ENCODE data around the gene ARHGAP25.

ARHGAP25 gene

GRCh38 chr2:68766376-68766845 lies 31.8 kb downstream of the ARHGAP25 start:
- peak in 1 of 2 donors; percentile 43 for DNase-seq (ENCODE audit: low read depth in 2 of 2)

DNA sequence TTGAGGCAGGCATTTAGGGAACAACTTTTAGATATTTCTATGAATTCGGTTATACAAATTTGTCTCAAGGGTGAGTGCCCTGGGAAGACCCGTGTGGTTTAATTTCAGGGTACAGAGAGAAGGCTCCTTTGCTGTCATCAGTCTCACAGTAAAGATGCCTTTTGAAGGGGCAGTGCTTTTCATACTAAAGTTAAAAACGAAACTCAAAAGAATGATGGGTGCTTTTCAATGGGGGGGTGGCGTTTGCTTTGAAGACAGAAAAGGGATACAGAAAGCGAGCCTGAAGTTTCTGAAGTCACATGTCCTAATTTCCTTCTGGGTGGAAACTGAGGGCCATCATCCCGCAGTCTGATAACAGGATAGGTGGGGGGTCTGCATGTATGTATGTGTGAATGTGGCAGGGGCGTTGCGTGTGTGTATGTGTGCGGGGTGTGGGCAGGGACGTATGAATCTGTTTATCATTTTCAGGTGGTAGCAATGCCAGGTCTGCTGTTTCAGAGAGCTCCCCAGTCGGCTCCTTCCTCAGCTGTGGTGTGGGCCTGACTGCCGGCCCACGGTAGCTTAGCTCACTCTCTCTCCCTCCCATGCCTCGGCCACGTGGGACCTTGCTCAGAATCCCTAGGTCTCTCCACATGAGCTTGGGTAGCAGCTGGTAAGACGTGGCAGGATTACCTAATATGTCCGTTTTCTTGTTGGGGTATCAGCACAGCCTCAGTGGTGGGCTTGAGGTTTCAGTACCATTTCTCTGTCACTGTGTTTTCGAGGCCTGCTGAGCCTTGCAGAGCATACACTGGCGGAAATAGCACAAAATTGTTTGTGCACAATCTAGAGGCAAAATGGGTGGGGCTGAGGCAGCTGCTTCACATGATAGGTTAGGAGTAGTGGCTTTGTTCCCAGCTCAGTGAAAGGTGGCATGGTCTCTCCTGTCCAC lies 32.7 kb downstream of the ARHGAP25 start:
- DNase-seq (ENCODE audit: low read depth in 2 of 2), result peak in 1 of 2 donors; percentile 15

GRCh38 chr2:68767996-68768395 lies 33.4 kb downstream of the ARHGAP25 start:
- no peak for DNase-seq (ENCODE audit: low read depth in 2 of 2)

DNA sequence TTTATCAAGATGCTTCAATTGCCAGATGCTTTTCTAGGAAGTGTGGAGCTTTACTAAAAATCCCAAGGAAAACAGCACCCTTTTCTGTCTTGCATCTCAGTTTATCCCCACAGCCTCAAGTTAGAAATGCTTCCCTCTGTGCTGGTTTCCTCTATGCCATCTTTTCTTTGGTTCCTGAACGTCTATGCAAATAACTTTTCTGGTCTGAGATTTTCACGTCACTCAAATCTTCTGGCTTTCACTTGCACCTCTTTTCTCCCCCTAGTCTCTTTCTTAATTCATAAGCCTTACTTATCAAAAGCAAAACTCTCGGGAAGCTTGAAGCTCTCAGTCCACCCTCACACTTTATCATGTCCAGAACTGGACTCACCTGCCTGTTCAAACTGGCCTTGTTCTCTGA lies 33.9 kb downstream of the ARHGAP25 start:
- DNase-seq (ENCODE audit: low read depth in 2 of 2), result no peak

DNA sequence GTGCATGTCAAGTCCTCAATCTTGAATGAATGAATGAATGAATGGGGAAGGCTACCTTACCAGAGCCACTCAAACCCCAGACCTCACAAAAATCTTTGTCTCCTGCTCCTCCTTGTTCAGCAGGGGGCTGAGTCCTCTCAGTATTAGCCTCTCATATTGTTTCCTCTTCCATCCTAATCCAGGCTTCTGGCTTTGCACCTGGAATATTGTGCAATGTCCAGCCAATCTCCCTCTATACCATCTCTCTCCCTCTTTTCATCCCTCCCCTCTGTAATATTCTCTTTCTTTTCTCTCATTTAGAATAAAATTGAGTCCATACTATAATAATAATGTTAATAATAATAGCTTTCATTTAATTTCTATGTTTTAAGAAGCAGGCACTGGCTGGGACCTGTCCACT lies 34.3 kb downstream of the ARHGAP25 start:
- no peak for DNase-seq (ENCODE audit: low read depth in 2 of 2)

DNA sequence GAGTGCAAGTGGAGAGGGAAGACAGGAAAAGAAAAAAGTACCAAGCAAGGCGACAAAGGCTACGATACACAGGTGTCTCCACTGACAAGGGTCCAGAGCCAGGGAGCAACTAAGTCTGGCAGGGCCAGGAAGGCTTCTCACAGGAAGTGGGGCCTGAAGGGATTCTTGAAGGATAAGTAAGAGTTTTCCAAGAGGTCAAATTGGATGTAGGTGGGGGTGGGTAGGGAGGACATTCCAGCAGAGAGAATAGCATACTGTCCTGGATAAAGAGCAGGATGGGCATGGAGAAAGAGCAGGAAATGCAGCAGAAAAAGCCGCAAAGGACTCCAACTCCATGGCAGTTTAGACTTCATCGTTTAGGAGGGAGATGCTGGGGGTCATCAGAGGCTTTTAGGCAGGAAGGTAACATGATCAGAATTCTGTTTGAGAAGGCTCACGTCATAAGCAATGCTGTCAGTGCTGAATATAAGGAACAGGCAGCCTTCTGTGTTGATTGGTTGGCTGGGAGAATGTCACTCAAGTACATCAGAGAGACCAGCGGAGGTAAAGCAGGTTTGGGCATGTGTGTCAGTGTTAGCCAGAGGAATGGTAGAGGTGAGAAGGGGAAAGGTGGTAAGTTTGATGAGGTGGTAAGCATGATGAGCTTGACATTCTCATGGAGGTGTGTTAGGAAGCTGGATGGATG lies 35.1 kb downstream of the ARHGAP25 start:
- DNase-seq (ENCODE audit: low read depth in 2 of 2), result no peak

DNA sequence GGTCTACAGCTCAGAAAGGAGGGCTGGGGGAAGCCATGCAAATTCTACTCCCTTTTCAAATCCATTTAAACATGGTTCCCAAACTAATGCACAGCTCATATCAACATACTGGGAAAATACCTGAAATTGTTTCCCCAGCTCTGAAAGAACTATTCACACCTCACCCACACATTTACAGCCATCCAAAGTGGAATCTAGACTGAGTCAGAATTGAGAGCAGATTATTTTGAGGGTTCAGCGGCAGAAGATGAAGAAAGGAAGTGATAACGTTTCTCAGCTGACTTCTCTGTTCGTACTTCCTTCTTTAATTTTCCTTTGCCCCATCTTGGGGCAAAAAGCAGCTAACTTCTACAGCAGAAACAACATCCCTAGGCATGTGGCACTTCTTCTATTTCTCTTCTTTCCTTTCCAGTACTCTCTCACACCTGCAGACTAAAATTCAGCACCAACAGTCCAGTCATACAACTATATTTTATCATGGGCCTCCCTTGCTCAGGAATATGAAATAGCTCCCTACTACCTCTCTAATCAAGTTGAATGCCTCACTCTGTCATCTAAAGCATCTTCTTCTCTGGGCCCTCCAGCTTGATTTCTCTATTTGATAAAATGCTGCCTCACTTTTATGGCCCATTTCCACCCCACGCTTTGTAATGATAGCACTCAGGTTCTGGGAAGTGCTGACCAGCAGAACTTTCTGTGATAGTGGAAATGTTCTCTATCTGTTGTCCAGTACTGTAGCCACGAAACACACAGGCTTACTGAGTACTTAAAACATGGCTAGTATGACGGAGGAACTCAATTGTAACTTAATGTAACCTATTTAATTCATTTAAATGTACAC lies 35.9 kb downstream of the ARHGAP25 start:
- no peak for DNase-seq (ENCODE audit: low read depth in 2 of 2)

DNA sequence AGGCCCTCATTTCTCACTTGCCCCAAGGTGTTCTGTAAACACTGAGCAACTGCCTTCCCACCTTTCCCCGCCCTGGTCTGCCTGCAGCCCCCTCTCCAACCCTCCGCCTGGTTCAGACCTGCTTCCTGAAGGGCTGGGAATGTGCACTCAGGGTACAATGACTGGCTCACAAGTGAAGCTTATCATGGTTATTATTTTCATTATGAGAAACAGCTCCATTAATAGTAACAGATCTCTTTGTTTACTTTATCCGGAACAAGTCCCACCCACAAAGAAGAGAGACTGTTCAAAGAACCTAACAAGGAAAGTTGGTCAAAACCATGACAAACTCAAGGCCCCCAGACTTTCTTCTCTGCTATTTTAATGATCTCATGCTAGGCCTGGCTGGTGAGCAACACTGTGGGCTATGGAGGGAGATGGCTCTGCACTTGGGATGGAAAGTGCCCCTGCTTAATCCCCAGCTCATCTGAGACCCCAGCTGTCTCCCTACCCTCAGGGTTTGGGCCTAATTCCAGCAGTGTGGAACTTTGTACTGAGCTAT lies 36.7 kb downstream of the ARHGAP25 start:
- no peak for DNase-seq (ENCODE audit: low read depth in 2 of 2)

DNA sequence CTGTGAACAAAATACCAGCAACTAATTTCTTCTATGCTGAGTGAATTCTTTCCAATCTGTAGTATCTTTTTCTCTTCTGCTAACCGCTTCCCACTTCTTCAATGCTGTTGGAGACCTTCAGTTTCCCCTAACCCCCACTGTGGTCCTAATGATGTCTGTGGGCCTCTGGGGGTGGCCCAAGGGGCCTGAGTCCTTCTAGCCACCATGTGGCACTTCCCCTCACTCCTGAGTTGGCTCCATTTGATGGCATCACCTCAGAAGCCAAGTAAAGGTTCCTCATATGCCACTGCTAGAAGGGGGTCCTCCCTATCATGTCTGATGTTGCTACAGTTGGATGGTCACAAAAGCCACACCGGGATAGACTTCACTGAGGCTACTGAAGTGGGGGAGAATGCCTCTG lies 37.5 kb downstream of the ARHGAP25 start:
- no peak for DNase-seq (ENCODE audit: low read depth in 2 of 2)

GRCh38 chr2:68774569-68775271 lies 40.1 kb downstream of the ARHGAP25 start:
- DNase-seq (ENCODE audit: low read depth in 2 of 2), result peak; percentile 51 to 62

DNA sequence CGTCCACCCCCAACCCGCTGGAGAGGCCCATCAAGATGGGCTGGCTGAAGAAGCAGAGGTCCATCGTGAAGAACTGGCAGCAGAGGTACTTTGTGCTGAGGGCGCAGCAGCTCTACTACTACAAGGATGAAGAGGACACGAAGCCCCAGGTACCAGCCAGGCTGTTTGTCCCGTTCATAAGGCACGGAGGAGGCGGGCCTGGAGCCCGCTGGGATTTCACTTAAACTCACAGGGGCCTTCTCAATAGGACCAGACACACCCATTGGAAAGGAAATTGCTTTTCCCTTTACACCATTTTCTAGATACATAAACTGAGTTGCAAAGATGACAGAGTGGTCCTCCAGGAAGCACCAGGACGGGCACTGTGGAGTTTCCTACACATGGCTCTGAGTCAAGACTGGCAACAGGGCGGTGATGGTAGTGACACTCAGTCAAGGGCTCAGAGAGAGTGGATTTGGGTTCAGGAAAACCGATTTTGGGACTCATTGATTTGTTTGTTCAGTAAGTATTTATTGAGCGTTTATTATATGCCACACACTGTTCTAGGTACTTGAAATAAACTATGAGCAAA lies 40.7 kb downstream of the ARHGAP25 start:
- no peak for DNase-seq (ENCODE audit: low read depth in 2 of 2)

DNA sequence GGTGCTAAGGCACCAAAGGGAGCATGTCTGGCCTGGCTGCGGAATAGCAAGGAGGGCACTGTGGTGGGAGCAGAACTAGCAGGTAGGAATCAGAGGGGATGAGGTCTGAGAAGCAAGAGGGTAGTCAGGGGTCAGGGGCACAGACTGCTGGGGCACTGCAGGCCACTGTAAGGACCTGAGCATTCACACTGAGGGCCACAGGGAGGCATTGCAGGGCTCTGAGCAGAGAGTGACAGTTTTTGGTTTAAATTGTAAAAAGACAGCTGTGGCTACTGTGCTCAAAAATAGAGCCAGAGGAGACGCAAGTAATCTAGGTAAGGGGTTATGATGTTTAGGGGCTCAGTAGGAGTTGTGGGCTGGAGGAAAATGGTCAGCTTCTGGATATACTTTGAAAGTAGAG lies 41.5 kb downstream of the ARHGAP25 start:
- no peak for DNase-seq (ENCODE audit: low read depth in 2 of 2)

- DNase-seq (ENCODE audit: low read depth in 2 of 2), result no peak
These were observed 45.0 kb downstream of the ARHGAP25 start for GRCh38 chr2:68779595-68779994.

DNA sequence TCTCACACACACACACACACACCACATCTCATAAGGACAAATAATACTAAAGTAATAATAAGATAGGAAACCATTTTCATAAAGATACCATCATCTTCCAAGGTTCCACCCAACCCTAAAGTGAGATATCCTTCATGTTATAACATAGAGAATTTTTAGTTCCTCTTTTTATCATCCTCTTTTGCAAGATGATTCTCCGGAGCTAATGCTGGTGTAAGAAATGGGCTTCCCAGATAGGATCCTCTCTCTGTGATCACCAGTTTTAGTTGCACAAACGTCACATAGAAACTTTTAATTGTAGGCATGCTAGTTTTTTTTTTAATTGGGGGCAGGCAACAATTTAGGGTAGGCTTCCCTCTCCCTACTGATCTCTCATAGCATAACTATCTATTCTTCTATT lies 49.6 kb downstream of the ARHGAP25 start:
- no peak for DNase-seq (ENCODE audit: low read depth in 2 of 2)

DNA sequence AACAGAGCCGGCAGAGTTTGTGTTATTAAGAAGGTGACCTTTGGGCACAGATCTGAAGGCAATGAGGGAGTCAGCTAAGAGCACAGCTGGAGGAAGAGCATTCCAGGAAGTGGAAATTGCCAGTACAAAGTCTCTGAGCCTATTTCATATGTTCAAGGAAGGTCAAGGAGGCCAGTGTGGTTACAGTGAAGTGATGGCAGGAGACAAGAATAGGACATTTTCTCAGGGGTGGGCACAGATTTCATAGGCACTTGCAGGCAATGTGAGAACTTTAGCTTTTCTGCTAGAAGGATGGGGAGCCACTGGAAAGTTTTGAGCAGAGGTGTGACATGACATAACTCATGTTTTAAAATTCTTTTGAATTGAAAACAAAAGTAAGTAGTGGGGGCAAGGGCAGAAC lies 50.3 kb downstream of the ARHGAP25 start:
- DNase-seq (ENCODE audit: low read depth in 2 of 2), result no peak

- no peak for DNase-seq (ENCODE audit: low read depth in 2 of 2)
These were observed 52.7 kb downstream of the ARHGAP25 start for GRCh38 chr2:68787356-68787755.

DNA sequence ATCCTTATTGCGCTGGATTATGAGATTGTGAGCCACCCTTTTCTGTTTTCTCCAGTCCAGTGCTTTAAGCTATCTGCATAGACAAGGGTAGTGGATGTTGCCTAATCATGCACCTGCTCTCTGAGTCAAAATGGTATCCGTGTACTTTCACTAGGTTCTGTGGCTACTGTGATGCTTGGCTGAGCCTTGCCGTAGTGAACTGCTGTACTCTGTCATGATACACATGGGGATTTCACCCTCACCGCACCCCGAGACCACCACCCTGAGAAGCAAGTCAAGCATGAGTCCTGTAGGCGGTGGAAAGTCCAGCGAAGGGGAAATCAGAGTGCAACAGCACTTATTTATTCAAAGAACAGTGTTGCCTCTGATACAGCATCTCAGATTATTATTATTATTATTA lies 55.0 kb downstream of the ARHGAP25 start:
- no peak for DNase-seq (ENCODE audit: low read depth in 2 of 2)

- DNase-seq (ENCODE audit: low read depth in 2 of 2), result no peak
These were observed 56.0 kb downstream of the ARHGAP25 start for GRCh38 chr2:68790600-68790999.

DNA sequence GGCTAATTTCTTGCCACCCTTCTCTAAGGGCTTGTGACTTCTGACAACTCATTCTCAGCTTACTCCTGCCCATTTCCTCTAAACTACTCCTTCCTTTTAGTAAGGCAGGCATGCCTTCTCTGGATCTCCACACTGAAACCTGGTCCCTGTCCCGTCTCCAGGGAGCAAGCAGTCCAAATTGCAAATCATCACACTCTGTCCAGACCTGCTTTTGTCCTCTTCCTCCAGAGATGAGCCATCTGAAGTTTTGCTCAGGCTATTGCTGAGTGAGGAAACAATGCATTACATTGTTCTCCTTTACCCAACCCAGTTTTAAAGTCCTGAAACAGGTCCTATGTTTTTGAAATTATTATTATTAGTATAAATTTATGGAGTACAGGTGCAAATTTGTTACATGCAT lies 57.3 kb downstream of the ARHGAP25 start:
- no peak for DNase-seq (ENCODE audit: low read depth in 2 of 2)

GRCh38 chr2:68792751-68793150 lies 58.1 kb downstream of the ARHGAP25 start:
- DNase-seq (ENCODE audit: low read depth in 2 of 2), result no peak

Measured in stimulated activated CD8-positive, alpha-beta memory T cell treated with anti-CD3 and anti-CD28 coated beads, Interleukin-7, amount 100 ng/mL, for 4 hours (primary cell).